H1 (cell line): ENCODE data around the gene EGFR. TPM values are rescaled to one million over a fixed set of nuclear protein-coding genes. Genes with fewer than 3 reads are reported as not detected.

Experiments
- CTCF ChIA-PET: fragments of 300-600 bp; sonication (Branson Sonifier 250); formaldehyde crosslinking; loops from one replicate; lab custom pipeline; 2021; ENCODE audit not compliant: partially characterized antibody; lab: Charles Lee
- POLR2A ChIA-PET: fragments of 300-600 bp; sonication (Branson Sonifier 250); formaldehyde crosslinking; loops from one replicate; lab custom pipeline; 2021; ENCODE audit warnings: inconsistent platforms; ENCODE audit not compliant: partially characterized antibody; lab: Charles Lee
- DNase-seq, 2 experiments: peaks; one replicate each; pipeline versions ENCODE4 v3.0.0 to v3.0.0-alpha.2; 2010 to 2022; ENCODE audit warnings: low spot score in 2 of 2, low read depth in 1 of 2, mixed read lengths in 1 of 2
- FAIRE-seq: peaks from 2 replicates; lab custom pipeline; 2011; peaks lifted over from hg19 to GRCh38; lab: Jason Lieb, UNC
- H2AFZ ChIP-seq: 2 replicates; pipeline ENCODE4 v1.8.1; 2012; ENCODE audit warnings: low read length, inconsistent platforms
- H2AK5ac ChIP-seq: 2 replicates; pipeline ENCODE4 v1.6.1; 2013; ENCODE audit warnings: low read depth, low read length
- H2BK120ac ChIP-seq: replicated peaks from 2 replicates; pipeline ENCODE3; 2013; ENCODE audit warnings: low read depth, low read length, inconsistent platforms
- H2BK12ac ChIP-seq: 2 replicates; pipeline ENCODE4 v1.6.1; 2013; ENCODE audit warnings: low read depth, low read length
- H2BK15ac ChIP-seq: 2 replicates; pipeline ENCODE4 v1.6.1; 2013; ENCODE audit warnings: low read length
- H2BK20ac ChIP-seq: 2 replicates; pipeline ENCODE4 v1.6.1; 2013; ENCODE audit warnings: low read length
- H2BK5ac ChIP-seq: 2 replicates; pipeline ENCODE4 v1.6.1; 2013; ENCODE audit warnings: low read depth, low read length
- H3K14ac ChIP-seq: 2 replicates; pipeline ENCODE4 v1.6.1; 2013; ENCODE audit warnings: inconsistent platforms; ENCODE audit not compliant: insufficient read length
- H3K18ac ChIP-seq: 2 replicates; pipeline ENCODE4 v1.6.1; 2013; ENCODE audit warnings: low read length; ENCODE audit errors: extremely low read depth
- H3K23ac ChIP-seq: 2 replicates; pipeline ENCODE4 v1.6.1; 2013; ENCODE audit warnings: inconsistent platforms; ENCODE audit not compliant: insufficient read length
- H3K23me2 ChIP-seq: 2 replicates; pipeline ENCODE4 v1.6.1; 2013; ENCODE audit warnings: low read depth, low read length
- H3K27ac ChIP-seq: 2 replicates; pipeline ENCODE4 v1.6.1; 2011; ENCODE audit warnings: low read depth, low read length, inconsistent platforms
- H3K27me3 ChIP-seq, 4 experiments: replicated peaks in 1 of 4; 1 replicate in 1 of 4; 2 replicates in 3 of 4; pipeline versions ENCODE4 v1.6.1 to v1.8.1; 2011 to 2013; ENCODE audit warnings: low read length in 3 of 4, mild to moderate bottlenecking in 3 of 4, inconsistent platforms in 2 of 4, mixed read lengths in 2 of 4, moderate library complexity in 1 of 4; ENCODE audit not compliant: control insufficient read depth in 3 of 4, insufficient read depth in 3 of 4; ENCODE audit errors: extremely low read depth in 1 of 4
- H3K36me3 ChIP-seq, 4 experiments: 2 replicates each; pipeline versions ENCODE4 v1.6.1 to v1.8.1; 2011 to 2013; ENCODE audit warnings: mild to moderate bottlenecking in 4 of 4, low read length in 3 of 4, moderate library complexity in 2 of 4, control low read depth in 1 of 4, inconsistent platforms in 1 of 4; ENCODE audit not compliant: insufficient read depth in 4 of 4, control insufficient read depth in 2 of 4
- H3K4ac ChIP-seq: replicated peaks from 2 replicates; pipeline ENCODE3; 2013; ENCODE audit warnings: low read length, low read depth, mixed read lengths, inconsistent platforms; ENCODE audit not compliant: insufficient read length
- H3K4me1 ChIP-seq, 4 experiments: replicated peaks in 1 of 4; 1 replicate in 1 of 4; 2 replicates in 3 of 4; pipeline versions ENCODE4 v1.6.1 to v1.8.1; 2011 to 2013; ENCODE audit warnings: low read length in 3 of 4, inconsistent platforms in 2 of 4, mixed read lengths in 1 of 4; ENCODE audit not compliant: insufficient read depth in 4 of 4, control insufficient read depth in 3 of 4
- H3K4me2 ChIP-seq, 2 experiments: 2 replicates each; pipeline versions ENCODE4 v1.6.1 to v1.8.1; 2011 to 2013; ENCODE audit warnings: low read depth in 2 of 2, low read length in 2 of 2, control low read depth in 1 of 2, inconsistent platforms in 1 of 2, mild to moderate bottlenecking in 1 of 2; ENCODE audit not compliant: insufficient read depth in 1 of 2
- H3K4me3 ChIP-seq, 4 experiments: fragments of 200-600, 300-600 bp in 1 of 4; sonication (generic), shearing (Covaris generic), sonication (Bioruptor Twin) in 1 of 4; 2 replicates each; pipeline versions ENCODE4 v1.5.1 to v1.8.1; 2011 to 2016; ENCODE audit warnings: low read length in 4 of 4, low read depth in 3 of 4, control low read depth in 2 of 4, inconsistent platforms in 2 of 4, mild to moderate bottlenecking in 2 of 4, mixed read lengths in 1 of 4, moderate library complexity in 1 of 4; ENCODE audit not compliant: insufficient read depth in 2 of 4; ENCODE audit errors: extremely low read depth in 1 of 4
- H3K56ac ChIP-seq: replicated peaks from 2 replicates; pipeline ENCODE3; 2013; ENCODE audit warnings: low read depth, mild to moderate bottlenecking, mixed read lengths, low read length, inconsistent platforms; ENCODE audit not compliant: insufficient read length
- H3K79me1 ChIP-seq: 2 replicates; pipeline ENCODE4 v1.6.1; 2013; ENCODE audit warnings: low read depth, low read length, control low read depth
- H3K79me2 ChIP-seq, 2 experiments: 2 replicates each; pipeline versions ENCODE4 v1.6.1 to v1.8.1; 2012 to 2013; ENCODE audit warnings: low read length in 2 of 2, mild to moderate bottlenecking in 2 of 2, inconsistent platforms in 1 of 2; ENCODE audit not compliant: insufficient read depth in 2 of 2, control insufficient read depth in 1 of 2
- H3K9ac ChIP-seq, 4 experiments: replicated peaks in 1 of 4; 1 replicate in 1 of 4; 2 replicates in 3 of 4; pipeline versions ENCODE4 v1.6.1 to v1.8.1; 2011 to 2013; ENCODE audit warnings: low read depth in 3 of 4, low read length in 3 of 4, control low read depth in 2 of 4, mild to moderate bottlenecking in 2 of 4, moderate library complexity in 2 of 4, inconsistent platforms in 1 of 4; ENCODE audit errors: extremely low read depth in 1 of 4
- H3K9me3 ChIP-seq, 2 experiments: 2 replicates each; pipeline versions ENCODE4 v1.6.1 to v1.8.1; 2012 to 2013; ENCODE audit warnings: mild to moderate bottlenecking in 2 of 2, moderate library complexity in 2 of 2, control low read depth in 1 of 2, inconsistent platforms in 1 of 2, low read depth in 1 of 2, low read length in 1 of 2, mixed read lengths in 1 of 2; ENCODE audit not compliant: insufficient read depth in 2 of 2
- H4K20me1 ChIP-seq, 2 experiments: replicated peaks in 1 of 2; 2 replicates each; pipeline versions ENCODE3 to v1.8.1; 2011 to 2013; ENCODE audit warnings: inconsistent platforms in 2 of 2, low read length in 2 of 2, mild to moderate bottlenecking in 1 of 2; ENCODE audit not compliant: insufficient read depth in 2 of 2, control insufficient read depth in 1 of 2
- H4K5ac ChIP-seq: 2 replicates; pipeline ENCODE4 v1.6.1; 2013; ENCODE audit warnings: low read length, low read depth, mixed read lengths, inconsistent platforms; ENCODE audit not compliant: insufficient read length
- H4K8ac ChIP-seq: 2 replicates; pipeline ENCODE4 v1.8.0; 2013; ENCODE audit warnings: mild to moderate bottlenecking, moderate library complexity, low read length, inconsistent platforms; ENCODE audit not compliant: insufficient read depth; ENCODE audit errors: extremely low read depth
- H4K91ac ChIP-seq: replicated peaks from 2 replicates; pipeline ENCODE3; 2013; ENCODE audit warnings: low read length, mixed read lengths, inconsistent platforms; ENCODE audit not compliant: insufficient read length
- CHD1 ChIP-seq: IDR thresholded peaks from 2 replicates; pipeline ENCODE4 v1.6.1; 2012; ENCODE audit warnings: low read depth, low read length, improper control_type of control experiment
- RFX5 ChIP-seq: IDR thresholded peaks from 2 replicates; pipeline ENCODE4 v1.6.1; 2011; ENCODE audit warnings: low read depth, low read length, improper control_type of control experiment, borderline replicate concordance
- RXRA ChIP-seq: IDR thresholded peaks from 2 replicates; pipeline ENCODE4 v1.6.1; 2011; ENCODE audit warnings: low read depth, mild to moderate bottlenecking, low read length, moderate library complexity; ENCODE audit not compliant: insufficient read depth
- TBP ChIP-seq: IDR thresholded peaks from 2 replicates; pipeline ENCODE4 v1.6.1; 2011; ENCODE audit warnings: low read depth, low read length, improper control_type of control experiment
- ZNF274 ChIP-seq: IDR thresholded peaks from 2 replicates; pipeline ENCODE4 v1.7.0; 2012; ENCODE audit warnings: low read length, borderline replicate concordance; ENCODE audit errors: extremely low read depth
- WGBS, 2 experiments: shearing (Covaris generic) in 1 of 2; methylation state at CpG; one replicate each; pipeline versions ENCODE4 v1.1.6 to v1.1.7; 2013 to 2015; ENCODE audit warnings: low lambda C conversion rate in 2 of 2, mixed read lengths in 2 of 2, inconsistent platforms in 1 of 2, low coverage in 1 of 2, missing lambda C conversion rate in 1 of 2; ENCODE audit not compliant: insufficient replicate concordance in 2 of 2, insufficient coverage in 1 of 2, insufficient read length in 1 of 2; ENCODE audit errors: extremely low coverage in 1 of 2, missing lambda C conversion rate in 1 of 2; 5-methylcytosine and 5-hydroxymethylcytosine counted together
- polyA plus RNA-seq, 7 experiments: library from polyadenylated mRNA; depleted of rRNA in 3 of 7; stranded (reverse) in 5 of 7; unstranded in 2 of 7; fragments of >200 nt in 5 of 7; fragments of 200-250 nt in 2 of 7; gene quantifications; 1 replicate in 5 of 7; 2 replicates in 1 of 7; 4 replicates in 1 of 7; pipeline versions ENCODE4 v1.2.1 to v1.2.3, GENCODE V29; 2011 to 2013; ENCODE audit warnings: missing spikeins in 2 of 7, mixed read lengths in 2 of 7
- total RNA-seq: library from RNA; stranded (reverse); fragmentation: NEBNext Ultra II Directional; extraction: Animal tissue kit (Norgen Biotek cat#: 25700); gene quantifications from 2 replicates; pipeline ENCODE4 v1.2.1, GENCODE V29; 2021

The EGFR gene
- total and polyA plus RNA-seq, 2 of the 8 experiments (the other 6 are each of a cell fraction or from before 2014, with no cell fraction given), result 1.9 to 5.8 TPM

- Histone ChIP-seq H3K18ac (no peak overlapping the region), H2BK120ac (no peak overlapping the region), H4K8ac (no peak overlapping the region), H3K79me1 (no peaks in the 10 kb centered on the region), H3K23ac (no peak overlapping the region), H3K4me3 (no peak overlapping the region), H3K9ac (no peak overlapping the region), H3K4ac (no peak overlapping the region), H4K5ac (no peak overlapping the region), H4K91ac (no peak overlapping the region), H2BK5ac (no peak overlapping the region), H2AFZ (no peak overlapping the region), H3K56ac (no peak overlapping the region), H2BK20ac (no peak overlapping the region), H3K14ac (no peak overlapping the region), H3K27me3 (no peaks in the 10 kb centered on the region), H3K4me2 (no peak overlapping the region), H3K4me1 (no peaks in the 10 kb centered on the region), H3K79me2 (no peaks in the 10 kb centered on the region), H3K36me3 (no peaks in the 10 kb centered on the region), H2BK15ac (no peak overlapping the region), H3K27ac (no peak overlapping the region), H2BK12ac (no peak overlapping the region), H4K20me1 (no peaks in the 10 kb centered on the region), H3K23me2 (no peaks in the 10 kb centered on the region), H2AK5ac (no peak overlapping the region), H3K9me3 (no peaks in the 10 kb centered on the region)
- TF ChIP-seq RFX5 (no peak), CHD1 (no peak), RXRA (no peak), TBP (no peak), ZNF274 (no peak)
- CTCF ChIA-PET, result no interaction called here
- FAIRE-seq, result no peak
- POLR2A ChIA-PET, result no interaction called here
- DNase-seq, result no peak
- WGBS, 2 experiments, result 95% methylated on average over 5 of the region's 5 CpGs; no CpG with 5 or more reads in 1 of the 2 experiments
Observed at GRCh38 chr7:55118426-55118825, 99.6 kb downstream of the EGFR start.
